ENCODE data around the gene CHTF18. TPM values are rescaled to one million over a fixed set of nuclear protein-coding genes. Genes with fewer than 3 reads are reported as not detected.

CHTF18 gene
- polyA plus RNA-seq, 1 donor (not counting 4 experiments of a cell fraction or from before 2014, with no cell fraction given) = 5.7 TPM

- no peak within 1 kb of the TSS for H3K4me2 ChIP-seq (ENCODE audit: control insufficient read depth, extremely low read depth, insufficient read depth, low read depth, low read length)
- no peak within 1 kb of the TSS for H2AFZ ChIP-seq (ENCODE audit: control insufficient read depth, low read length)
- H3K4me1 ChIP-seq (ENCODE audit: control insufficient read depth, extremely low read depth, insufficient read depth, low read length) = no peaks in the 10 kb centered on the region
- dilution Hi-C loops (cut with MboI; ENCODE audit: extremely low pct_ligation_motif_present, low sequenced_read_pairs) = no loop called here
- H4K20me1 ChIP-seq (ENCODE audit: control insufficient read depth, extremely low read depth, insufficient read depth, low read length) = peaks cover 2% of the 10 kb centered on the region
- FAIRE-seq (no peak), DNase-seq (ENCODE audit: low read depth, low spot score) (no peak)
- H3K9ac ChIP-seq (ENCODE audit: control insufficient read depth, extremely low read depth, insufficient read depth, low read length) = no peak within 1 kb of the TSS
- no peak within 1 kb of the TSS for H3K27ac ChIP-seq (ENCODE audit: control insufficient read depth, insufficient read depth, low read length)
- H3K36me3 ChIP-seq (ENCODE audit: control insufficient read depth in 2 of 2, extremely low read depth in 1 of 2, insufficient read depth in 2 of 2, low read length in 2 of 2) = no peaks in the 10 kb centered on the region
- H3K9me3 ChIP-seq (ENCODE audit: control insufficient read depth, low read depth, low read length) = no peaks in the 10 kb centered on the region
- peaks cover 44% of the 10 kb centered on the region for H3K27me3 ChIP-seq (ENCODE audit: control insufficient read depth, extremely low read depth, insufficient read depth, low read length)
- H3K9me1 ChIP-seq (ENCODE audit: control insufficient read depth, extremely low read depth, insufficient read depth, low read length) = no peaks in the 10 kb centered on the region
- H3K79me2 ChIP-seq (ENCODE audit: control insufficient read depth, insufficient read depth, low read length) = no peaks in the 10 kb centered on the region
- H3K4me3 ChIP-seq (ENCODE audit: control insufficient read depth in 2 of 3, extremely low read depth in 1 of 3, insufficient read depth in 2 of 3, low read depth in 1 of 3, low read length in 3 of 3) = no peak within 1 kb of the TSS
- TF ChIP-seq EZH2 (IDR thresholded peaks at IDR 0.05; ENCODE audit: low read length) = peak; percentile 49
- TF ChIP-seq, protein P1, sequence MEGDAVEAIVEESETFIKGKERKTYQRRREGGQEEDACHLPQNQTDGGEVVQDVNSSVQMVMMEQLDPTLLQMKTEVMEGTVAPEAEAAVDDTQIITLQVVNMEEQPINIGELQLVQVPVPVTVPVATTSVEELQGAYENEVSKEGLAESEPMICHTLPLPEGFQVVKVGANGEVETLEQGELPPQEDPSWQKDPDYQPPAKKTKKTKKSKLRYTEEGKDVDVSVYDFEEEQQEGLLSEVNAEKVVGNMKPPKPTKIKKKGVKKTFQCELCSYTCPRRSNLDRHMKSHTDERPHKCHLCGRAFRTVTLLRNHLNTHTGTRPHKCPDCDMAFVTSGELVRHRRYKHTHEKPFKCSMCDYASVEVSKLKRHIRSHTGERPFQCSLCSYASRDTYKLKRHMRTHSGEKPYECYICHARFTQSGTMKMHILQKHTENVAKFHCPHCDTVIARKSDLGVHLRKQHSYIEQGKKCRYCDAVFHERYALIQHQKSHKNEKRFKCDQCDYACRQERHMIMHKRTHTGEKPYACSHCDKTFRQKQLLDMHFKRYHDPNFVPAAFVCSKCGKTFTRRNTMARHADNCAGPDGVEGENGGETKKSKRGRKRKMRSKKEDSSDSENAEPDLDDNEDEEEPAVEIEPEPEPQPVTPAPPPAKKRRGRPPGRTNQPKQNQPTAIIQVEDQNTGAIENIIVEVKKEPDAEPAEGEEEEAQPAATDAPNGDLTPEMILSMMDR (optimal IDR thresholded peaks at IDR 0.05 in 1 of 3, IDR thresholded peaks at IDR 0.05 in 1 of 3, conservative IDR thresholded peaks at IDR 0.05 in 1 of 3; ENCODE audit: extremely low read depth in 1 of 3, insufficient read depth in 2 of 3, low read length in 3 of 3) = no peak
These were observed 11.8 kb downstream of the CHTF18 start, which contains the start of gene GNG13 for GRCh38 chr16:799948-800833. Gene GNG13 (minus strand): TSS chr16:800734. CDS start chr16:799077, 1,657 bp downstream.

DNA sequence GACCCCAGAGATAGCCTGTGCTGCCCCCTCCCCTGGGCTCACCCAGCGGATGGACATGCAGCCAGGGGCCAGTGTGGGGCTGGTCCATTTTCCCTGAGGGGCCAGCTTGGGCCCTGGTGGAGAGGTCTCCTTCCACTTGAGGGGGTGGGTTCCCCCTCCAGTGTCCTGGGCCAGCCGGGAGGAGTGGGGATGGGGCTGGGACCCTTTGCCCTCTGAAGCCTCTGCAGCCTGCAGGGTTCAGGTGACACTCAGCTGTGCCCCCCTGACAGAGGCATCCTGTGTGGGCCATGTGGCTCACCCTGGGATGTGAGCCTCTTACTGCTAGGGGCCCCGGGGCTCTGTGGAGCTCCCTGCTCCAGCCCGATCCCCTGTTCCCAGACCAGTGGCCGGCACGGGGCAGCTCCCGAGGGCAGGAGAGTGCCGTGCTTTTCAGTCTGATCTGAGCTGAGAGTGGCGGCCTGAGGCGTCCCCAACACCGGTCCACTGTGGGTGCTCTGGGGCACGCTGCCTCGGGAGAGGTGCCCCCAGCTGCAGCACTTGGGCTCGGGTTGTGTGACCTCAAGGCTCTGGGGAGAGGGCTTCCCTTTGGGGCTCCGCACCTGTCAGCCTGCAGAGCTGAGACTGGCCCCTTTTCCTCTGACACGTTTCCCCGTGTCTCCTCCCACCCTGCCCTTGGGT is 12.6 kb downstream of the CHTF18 start:
- DNase-seq (ENCODE audit: low read depth, low spot score) (no peak), FAIRE-seq (no peak)
- Histone ChIP-seq H3K9me1 (ENCODE audit: control insufficient read depth, extremely low read depth, insufficient read depth, low read length) (no peaks in the 10 kb centered on the region), H3K4me1 (ENCODE audit: control insufficient read depth, extremely low read depth, insufficient read depth, low read length) (no peaks in the 10 kb centered on the region), H2AFZ (ENCODE audit: control insufficient read depth, low read length) (no peak overlapping the region), H3K4me3 (ENCODE audit: control insufficient read depth in 2 of 3, extremely low read depth in 1 of 3, insufficient read depth in 2 of 3, low read depth in 1 of 3, low read length in 3 of 3) (no peak overlapping the region), H3K36me3 (ENCODE audit: control insufficient read depth in 2 of 2, extremely low read depth in 1 of 2, insufficient read depth in 2 of 2, low read length in 2 of 2) (no peaks in the 10 kb centered on the region), H3K79me2 (ENCODE audit: control insufficient read depth, insufficient read depth, low read length) (no peaks in the 10 kb centered on the region), H4K20me1 (ENCODE audit: control insufficient read depth, extremely low read depth, insufficient read depth, low read length) (peaks cover 2% of the 10 kb centered on the region), H3K4me2 (ENCODE audit: control insufficient read depth, extremely low read depth, insufficient read depth, low read depth, low read length) (no peak overlapping the region), H3K9ac (ENCODE audit: control insufficient read depth, extremely low read depth, insufficient read depth, low read length) (no peak overlapping the region), H3K27me3 (ENCODE audit: control insufficient read depth, extremely low read depth, insufficient read depth, low read length) (peaks cover 44% of the 10 kb centered on the region), H3K27ac (ENCODE audit: control insufficient read depth, insufficient read depth, low read length) (no peak overlapping the region), H3K9me3 (ENCODE audit: control insufficient read depth, low read depth, low read length) (no peaks in the 10 kb centered on the region)
- dilution Hi-C loops (cut with MboI; ENCODE audit: extremely low pct_ligation_motif_present, low sequenced_read_pairs) = no loop called here
- TF ChIP-seq EZH2 (IDR thresholded peaks at IDR 0.05; ENCODE audit: low read length) = peak; percentile 68
- TF ChIP-seq, protein P1 (optimal IDR thresholded peaks at IDR 0.05 in 1 of 3, IDR thresholded peaks at IDR 0.05 in 1 of 3, conservative IDR thresholded peaks at IDR 0.05 in 1 of 3; ENCODE audit: extremely low read depth in 1 of 3, insufficient read depth in 2 of 3, low read length in 3 of 3) = no peak

Data from keratinocyte (primary cell).